Astrocyte (in vitro differentiated cells and primary cell): Measurements from ENCODE around the gene SBF1.

ENCODE experiments used
- EZH2 ChIP-seq: IDR thresholded peaks from 2 replicates; pipeline ENCODE4 v1.6.1; 2012; ENCODE audit warnings: mild to moderate bottlenecking, low read length, inconsistent platforms; ENCODE audit not compliant: insufficient read depth
- TF ChIP-seq, protein P1 (sequence below): IDR thresholded peaks from 2 replicates; pipeline ENCODE4 v1.5.1; 2011; ENCODE audit warnings: low read depth, mild to moderate bottlenecking, inconsistent platforms, low read length, moderate library complexity; ENCODE audit not compliant: insufficient read depth

GRCh38 chr22:50477923-50478322, 3.1 kb upstream of the SBF1 start:
- TF ChIP-seq, protein P1, sequence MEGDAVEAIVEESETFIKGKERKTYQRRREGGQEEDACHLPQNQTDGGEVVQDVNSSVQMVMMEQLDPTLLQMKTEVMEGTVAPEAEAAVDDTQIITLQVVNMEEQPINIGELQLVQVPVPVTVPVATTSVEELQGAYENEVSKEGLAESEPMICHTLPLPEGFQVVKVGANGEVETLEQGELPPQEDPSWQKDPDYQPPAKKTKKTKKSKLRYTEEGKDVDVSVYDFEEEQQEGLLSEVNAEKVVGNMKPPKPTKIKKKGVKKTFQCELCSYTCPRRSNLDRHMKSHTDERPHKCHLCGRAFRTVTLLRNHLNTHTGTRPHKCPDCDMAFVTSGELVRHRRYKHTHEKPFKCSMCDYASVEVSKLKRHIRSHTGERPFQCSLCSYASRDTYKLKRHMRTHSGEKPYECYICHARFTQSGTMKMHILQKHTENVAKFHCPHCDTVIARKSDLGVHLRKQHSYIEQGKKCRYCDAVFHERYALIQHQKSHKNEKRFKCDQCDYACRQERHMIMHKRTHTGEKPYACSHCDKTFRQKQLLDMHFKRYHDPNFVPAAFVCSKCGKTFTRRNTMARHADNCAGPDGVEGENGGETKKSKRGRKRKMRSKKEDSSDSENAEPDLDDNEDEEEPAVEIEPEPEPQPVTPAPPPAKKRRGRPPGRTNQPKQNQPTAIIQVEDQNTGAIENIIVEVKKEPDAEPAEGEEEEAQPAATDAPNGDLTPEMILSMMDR: no peak
- TF ChIP-seq EZH2: no peak
